Parathyroid adenoma (tissue), 2 donors: ENCODE measurements around the gene AHI1.

Experiments used
- H2AFZ ChIP-seq: fragments of 300-600 bp; sonication (generic); one replicate; pipeline ENCODE4 v1.7.0; 2017; ENCODE audit warnings: antibody characterized with exemption, mild to moderate bottlenecking
- H3K27ac ChIP-seq: fragments of 300-600 bp; sonication (generic); one replicate; pipeline ENCODE4 v1.7.0; 2017
- H3K27me3 ChIP-seq: fragments of 300-600 bp; sonication (generic); one replicate; pipeline ENCODE4 v1.7.0; 2017; ENCODE audit warnings: low read length; ENCODE audit not compliant: control insufficient read depth, insufficient read depth
- H3K36me3 ChIP-seq: fragments of 300-600 bp; sonication (generic); one replicate; pipeline ENCODE4 v1.7.0; 2017; ENCODE audit warnings: low read length; ENCODE audit not compliant: control insufficient read depth, insufficient read depth
- H3K4me1 ChIP-seq: fragments of 300-600 bp; sonication (generic); one replicate; pipeline ENCODE4 v1.7.0; 2017; ENCODE audit warnings: control low read depth
- H3K4me2 ChIP-seq: fragments of 300-600 bp; sonication (generic); one replicate; pipeline ENCODE4 v1.7.0; 2017; ENCODE audit warnings: low read length
- H3K4me3 ChIP-seq: fragments of 300-600 bp; sonication (generic); one replicate; pipeline ENCODE4 v1.7.0; 2017; ENCODE audit warnings: low read depth, low read length
- H3K79me2 ChIP-seq: fragments of 300-600 bp; sonication (generic); one replicate; pipeline ENCODE4 v1.7.0; 2017; ENCODE audit warnings: control low read depth
- H3K9ac ChIP-seq: fragments of 300-600 bp; sonication (generic); one replicate; pipeline ENCODE4 v1.7.0; 2017; ENCODE audit warnings: mild to moderate bottlenecking
- H3K9me3 ChIP-seq: fragments of 300-600 bp; sonication (generic); one replicate; pipeline ENCODE4 v1.7.0; 2017; ENCODE audit warnings: low read length; ENCODE audit not compliant: control insufficient read depth
- CTCF ChIP-seq: fragments of 300-600 bp; sonication (generic); IDR thresholded peaks from one replicate; pipeline ENCODE4 v1.7.0; 2017; ENCODE audit warnings: antibody characterized with exemption, mild to moderate bottlenecking
- donor health status: primary hyperparathyroidism.

AHI1 gene

GRCh38 chr6:135295085-135295484 lies 202.5 kb downstream of the AHI1 start:
- H3K4me1 ChIP-seq, result peaks cover 6% of the 10 kb centered on the region
- no peak overlapping the region for H3K9ac ChIP-seq
- H3K79me2 ChIP-seq, result no peaks in the 10 kb centered on the region
- H3K9me3 ChIP-seq, result no peaks in the 10 kb centered on the region
- TF ChIP-seq CTCF, result no peak
- no peak overlapping the region for H3K4me2 ChIP-seq
- H3K27me3 ChIP-seq, result no peaks in the 10 kb centered on the region
- H3K27ac ChIP-seq, result no peak overlapping the region
- H2AFZ ChIP-seq, result no peak overlapping the region
- no peaks in the 10 kb centered on the region for H3K36me3 ChIP-seq
- H3K4me3 ChIP-seq, result no peak overlapping the region

GRCh38 chr6:135291288-135292076 lies 206.1 kb downstream of the AHI1 start:
- H3K36me3 ChIP-seq, result no peaks in the 10 kb centered on the region

GRCh38 chr6:135289816-135290215 lies 207.7 kb downstream of the AHI1 start:
- no peaks in the 10 kb centered on the region for H3K9me3 ChIP-seq
- no peak overlapping the region for H3K4me3 ChIP-seq
- H2AFZ ChIP-seq, result no peak overlapping the region
- H3K4me1 ChIP-seq, result peaks cover 6% of the 10 kb centered on the region
- TF ChIP-seq CTCF, result no peak
- H3K79me2 ChIP-seq, result no peaks in the 10 kb centered on the region
- no peak overlapping the region for H3K4me2 ChIP-seq
- H3K27me3 ChIP-seq, result no peaks in the 10 kb centered on the region
- no peak overlapping the region for H3K27ac ChIP-seq
- no peaks in the 10 kb centered on the region for H3K36me3 ChIP-seq
- no peak overlapping the region for H3K9ac ChIP-seq

More at GRCh38 chr6:135291288-135292076, 206.1 kb downstream of the AHI1 start:
- H2AFZ ChIP-seq, result no peak overlapping the region
- no peaks in the 10 kb centered on the region for H3K79me2 ChIP-seq
- no peak overlapping the region for H3K4me3 ChIP-seq
- no peak overlapping the region for H3K9ac ChIP-seq
- H3K4me1 ChIP-seq, result peaks cover 6% of the 10 kb centered on the region
- no peak for TF ChIP-seq CTCF
- no peak overlapping the region for H3K4me2 ChIP-seq
- H3K27ac ChIP-seq, result no peak overlapping the region
- no peaks in the 10 kb centered on the region for H3K27me3 ChIP-seq
- H3K9me3 ChIP-seq, result no peaks in the 10 kb centered on the region

- H2AFZ ChIP-seq, result no peak overlapping the region
- TF ChIP-seq CTCF, result no peak
- no peaks in the 10 kb centered on the region for H3K27me3 ChIP-seq
- no peak overlapping the region for H3K4me3 ChIP-seq
- H3K4me1 ChIP-seq, result peaks cover 6% of the 10 kb centered on the region
- H3K9me3 ChIP-seq, result no peaks in the 10 kb centered on the region
- no peak overlapping the region for H3K9ac ChIP-seq
- H3K36me3 ChIP-seq, result no peaks in the 10 kb centered on the region
- no peak overlapping the region for H3K27ac ChIP-seq
- no peaks in the 10 kb centered on the region for H3K79me2 ChIP-seq
- no peak overlapping the region for H3K4me2 ChIP-seq
Observed at GRCh38 chr6:135286962-135287538, 210.5 kb downstream of the AHI1 start.

- no peak overlapping the region for H3K4me2 ChIP-seq
- no peak overlapping the region for H2AFZ ChIP-seq
- no peaks in the 10 kb centered on the region for H3K79me2 ChIP-seq
- H3K36me3 ChIP-seq, result no peaks in the 10 kb centered on the region
- H3K9me3 ChIP-seq, result no peaks in the 10 kb centered on the region
- H3K27ac ChIP-seq, result no peak overlapping the region
- TF ChIP-seq CTCF, result no peak
- no peaks in the 10 kb centered on the region for H3K27me3 ChIP-seq
- H3K4me3 ChIP-seq, result no peak overlapping the region
- no peak overlapping the region for H3K9ac ChIP-seq
- H3K4me1 ChIP-seq, result no peaks in the 10 kb centered on the region
Observed at GRCh38 chr6:135285165-135285564, 212.4 kb downstream of the AHI1 start.
